Activated CD4-positive, alpha-beta T cell treated with anti-CD3 and anti-CD28 coated beads, Interleukin-2, Interleukin-6, amounts not matched to agents 100 ng/mL and 50 ng/mL, durations not matched to agents 16 hours and 8 hours (primary cell): ENCODE results near the gene CFAP298.
"Not testable (repeated sequence)": the region's sequence is repeated elsewhere in the genome, so short reads cannot be mapped to it uniquely, and the experiment has no call there.

Source experiments
- DNase-seq: peaks from one replicate; pipeline ENCODE4 v3.0.0-alpha.2; 2020

Gene CFAP298, protein sequence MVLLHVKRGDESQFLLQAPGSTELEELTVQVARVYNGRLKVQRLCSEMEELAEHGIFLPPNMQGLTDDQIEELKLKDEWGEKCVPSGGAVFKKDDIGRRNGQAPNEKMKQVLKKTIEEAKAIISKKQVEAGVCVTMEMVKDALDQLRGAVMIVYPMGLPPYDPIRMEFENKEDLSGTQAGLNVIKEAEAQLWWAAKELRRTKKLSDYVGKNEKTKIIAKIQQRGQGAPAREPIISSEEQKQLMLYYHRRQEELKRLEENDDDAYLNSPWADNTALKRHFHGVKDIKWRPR

DNA sequence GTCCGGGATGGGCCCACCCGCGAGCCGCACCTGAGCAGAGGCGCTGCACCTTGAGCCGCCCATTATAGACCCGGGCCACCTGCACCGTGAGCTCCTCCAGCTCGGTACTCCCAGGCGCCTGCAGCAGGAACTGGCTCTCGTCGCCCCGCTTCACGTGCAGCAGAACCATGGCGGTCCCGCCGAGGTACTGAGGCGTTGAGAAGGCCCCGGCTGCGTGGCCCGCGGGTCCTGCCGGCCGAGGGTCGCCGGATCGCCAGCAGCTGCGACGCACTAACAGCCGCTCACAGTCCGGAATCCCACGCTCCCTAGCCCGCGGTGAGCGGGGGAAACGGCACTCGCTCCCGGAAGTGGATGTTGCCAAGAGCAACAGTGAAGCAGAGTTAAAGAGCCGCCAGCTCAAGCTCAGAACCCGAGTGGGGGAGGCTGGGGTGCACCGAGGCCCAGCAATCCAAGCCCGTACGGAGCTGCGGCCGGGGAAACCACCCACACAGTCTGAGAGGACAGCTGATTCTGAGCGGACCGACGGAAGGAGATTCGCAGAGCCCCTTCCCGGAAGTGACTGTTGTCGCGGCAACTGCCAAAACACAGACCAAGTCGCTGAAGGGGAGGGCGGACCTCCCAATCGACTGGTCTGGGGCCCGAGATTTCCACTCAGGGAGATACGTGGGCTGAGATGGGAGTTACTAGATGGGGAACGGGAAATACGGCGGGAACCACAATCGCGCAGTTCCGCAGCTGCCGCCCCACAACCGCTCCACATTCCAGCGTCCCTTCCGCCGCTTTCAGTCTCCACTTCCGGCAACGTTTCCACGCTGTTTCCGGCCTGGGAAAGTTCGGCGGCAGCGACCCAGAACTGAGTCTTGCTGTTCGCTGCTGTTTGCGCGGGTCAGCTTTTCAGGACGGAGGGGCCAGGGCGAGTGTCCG, at the start of gene CFAP298:
Gene CFAP298, minus strand, starts transcription at position 303 of the 924 bp plus-strand sequence. Its CDS starts 134 bp downstream, at position 169.
- peak; percentile 93 for DNase-seq

- not testable (repeated sequence) for DNase-seq
Observed at GRCh38 chr21:32661026-32661782, 49.0 kb upstream of the CFAP298 start.

GRCh38 chr21:32658524-32658923, 46.3 kb upstream of the CFAP298 start:
- no peak for DNase-seq

DNA sequence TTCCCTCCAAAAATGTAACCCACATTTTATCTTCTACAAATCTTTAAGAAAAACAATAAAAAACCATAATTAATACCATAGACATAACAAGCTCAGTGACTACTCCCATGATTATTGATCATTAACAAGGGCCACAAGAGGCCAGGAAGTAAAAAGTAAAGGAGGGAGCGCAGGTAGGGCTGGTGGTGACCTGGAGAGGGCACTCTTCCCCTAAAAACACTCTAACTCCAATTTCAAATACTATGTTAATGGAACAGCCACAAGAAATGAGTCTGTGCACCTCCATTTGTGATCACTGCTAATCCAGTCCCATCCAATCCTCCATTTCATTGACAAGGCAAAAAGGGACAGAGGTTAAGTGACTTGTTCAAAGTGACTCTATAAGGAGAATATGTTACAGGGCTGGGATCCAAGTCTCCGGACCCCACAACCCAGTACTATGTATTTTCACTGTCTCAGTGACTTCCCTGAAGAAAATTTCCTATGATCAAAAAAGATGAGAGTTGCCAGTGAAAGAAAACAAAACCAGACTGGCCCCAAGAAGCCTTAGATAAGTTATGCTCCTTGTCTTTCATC, 41.2 kb upstream of the CFAP298 start:
- peak; percentile 35 for DNase-seq

DNA sequence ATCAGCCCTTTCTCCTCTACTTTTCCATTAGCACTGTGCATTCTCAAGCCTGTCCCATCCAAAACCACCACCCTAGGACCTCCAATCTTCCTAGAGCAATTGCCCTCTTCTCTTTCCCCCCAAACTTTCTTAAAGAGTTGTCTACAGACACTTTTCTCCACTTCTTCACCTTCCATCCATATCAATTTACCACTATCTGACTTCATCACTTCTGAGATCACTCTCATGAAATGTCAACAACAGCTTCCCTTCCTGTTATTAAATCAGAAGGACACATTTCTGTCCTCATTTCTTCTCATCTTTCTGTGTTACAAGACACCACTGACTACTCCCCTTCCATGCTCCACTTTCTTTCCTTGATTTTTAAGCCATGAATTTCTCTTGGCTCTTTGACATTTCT, 36.0 kb upstream of the CFAP298 start:
- DNase-seq = no peak

- no peak for DNase-seq
Observed at GRCh38 chr21:32645261-32646182, 33.3 kb upstream of the CFAP298 start.

- no peak for DNase-seq
Observed at GRCh38 chr21:32641710-32642698, 29.8 kb upstream of the CFAP298 start.

DNA sequence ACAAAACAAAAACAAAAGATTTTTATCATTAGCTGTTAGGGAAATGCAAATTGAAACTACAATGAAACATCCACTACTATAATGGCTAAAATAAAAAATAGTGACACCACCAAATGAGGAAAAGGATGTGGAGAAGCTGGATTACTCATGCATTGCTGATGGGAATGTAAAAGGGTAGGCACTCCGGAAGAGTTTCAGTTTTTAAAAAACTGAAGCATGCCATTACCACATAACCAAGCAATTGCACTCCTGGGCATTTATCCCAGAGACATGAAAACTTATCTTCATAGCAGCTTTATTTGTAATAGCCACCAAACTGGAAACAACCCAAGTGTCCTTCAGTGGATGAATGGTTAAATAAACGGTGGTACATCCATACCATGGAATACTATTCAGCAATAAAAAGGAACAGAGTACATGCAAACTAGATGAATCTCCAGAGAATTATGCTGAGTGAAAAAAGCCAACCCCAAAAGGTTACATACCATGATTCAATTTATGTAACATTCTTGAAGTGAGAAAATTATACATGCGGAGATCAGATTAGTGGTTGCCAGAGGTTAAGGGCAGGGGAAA, 14.5 kb upstream of the CFAP298 start:
- DNase-seq = no peak

- not testable (repeated sequence) for DNase-seq
Observed at GRCh38 chr21:32618218-32618617, 6.0 kb upstream of the CFAP298 start.

- DNase-seq = no peak
Observed at GRCh38 chr21:32613436-32614043, 1.4 kb upstream of the CFAP298 start.

GRCh38 chr21:32612999-32613337, 791 bp upstream of the CFAP298 start:
- DNase-seq = no peak

GRCh38 chr21:32611471-32611997, 643 bp downstream of the CFAP298 start:
- DNase-seq = peak; percentile 53

DNA sequence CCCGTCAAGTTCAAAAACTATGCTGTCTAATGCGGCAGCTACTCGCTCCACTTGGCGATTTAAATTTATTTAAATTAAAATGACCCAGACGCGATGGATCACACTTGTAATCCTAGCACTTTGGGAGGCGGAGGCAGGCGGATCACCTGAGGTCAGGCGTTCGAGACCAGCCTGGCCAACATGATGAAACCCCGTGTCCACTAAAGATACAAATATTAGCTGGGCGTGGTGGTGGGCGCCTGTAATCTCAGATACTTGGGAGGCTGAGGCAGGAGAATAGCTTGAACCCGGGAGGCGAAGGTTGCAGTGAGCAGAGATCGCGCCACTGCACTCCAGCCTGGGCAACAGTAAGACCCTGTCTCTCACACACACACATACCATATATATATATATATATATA, 1.2 kb downstream of the CFAP298 start:
- not testable (repeated sequence) for DNase-seq

DNA sequence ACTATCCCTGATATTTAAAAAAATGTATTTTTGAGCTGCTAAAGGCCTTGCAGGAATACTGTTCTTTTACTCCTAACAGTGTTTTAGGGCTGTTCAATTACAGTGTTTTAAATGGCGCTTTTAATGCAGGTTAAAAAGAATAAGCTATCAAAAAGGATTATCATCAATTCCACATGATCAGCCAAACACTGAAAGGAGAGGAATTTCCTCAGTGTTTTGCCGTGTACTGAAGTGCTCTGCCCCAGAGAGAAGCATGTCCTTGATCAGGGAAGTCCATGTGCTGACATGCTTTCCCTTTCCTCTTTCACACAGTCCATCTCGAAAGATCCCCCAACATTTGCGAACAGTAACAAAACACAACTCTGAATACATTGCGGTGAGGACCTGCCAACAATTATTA, 3.3 kb downstream of the CFAP298 start:
- no peak for DNase-seq

DNA sequence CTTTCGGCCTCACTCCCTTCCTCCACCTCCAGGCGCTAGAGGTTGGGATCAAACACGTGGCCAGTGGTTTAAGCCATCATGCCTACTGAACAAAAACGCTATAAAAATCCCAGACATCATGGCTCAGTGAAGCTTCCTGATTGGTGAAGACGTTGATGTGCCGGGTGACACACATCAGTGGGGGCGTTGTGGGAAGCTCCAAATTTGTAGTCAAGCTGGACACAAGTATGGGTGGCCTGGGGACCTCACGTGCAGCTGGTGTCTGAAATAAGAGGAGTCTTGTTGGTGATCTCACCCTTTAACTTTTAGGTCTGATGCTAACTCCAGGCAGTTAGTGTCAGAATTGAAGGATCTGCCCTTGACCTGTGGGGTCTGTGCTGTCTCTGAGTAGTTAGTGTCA, 6.7 kb downstream of the CFAP298 start:
- DNase-seq = no peak

GRCh38 chr21:32604464-32604863, 7.7 kb downstream of the CFAP298 start:
- DNase-seq = no peak

- DNase-seq = no peak
Observed at GRCh38 chr21:32603131-32603530, 9.0 kb downstream of the CFAP298 start.

- no peak for DNase-seq
Observed at GRCh38 chr21:32602099-32602498, 10.1 kb downstream of the CFAP298 start.

GRCh38 chr21:32599526-32599925, 12.7 kb downstream of the CFAP298 start:
- no peak for DNase-seq
